ENCODE data around the gene DDX21.

DNA sequence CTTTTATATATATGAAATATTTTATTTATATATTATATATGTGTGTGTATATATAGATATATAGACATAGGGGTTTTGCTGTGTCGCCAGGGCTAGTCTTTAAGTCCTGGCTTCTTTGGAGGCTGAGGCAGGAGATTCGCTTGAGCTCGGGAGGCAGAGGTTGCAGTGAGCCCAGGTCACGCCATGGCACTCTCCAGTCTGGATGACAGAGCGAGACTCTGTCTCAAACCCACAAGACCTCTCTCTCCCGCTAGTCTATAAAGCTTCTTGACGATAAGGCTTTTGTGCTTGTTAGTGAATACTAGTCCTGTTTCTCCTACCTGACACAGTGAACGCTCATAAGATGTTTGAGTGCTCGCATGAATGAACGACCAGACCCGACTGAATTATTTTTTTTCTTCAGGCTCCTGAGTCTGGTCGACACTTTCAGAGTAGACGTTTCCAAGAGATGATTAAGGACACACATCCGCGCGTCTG lies 577 bp upstream of the DDX21 start:
- TF ChIP-seq, protein P1, sequence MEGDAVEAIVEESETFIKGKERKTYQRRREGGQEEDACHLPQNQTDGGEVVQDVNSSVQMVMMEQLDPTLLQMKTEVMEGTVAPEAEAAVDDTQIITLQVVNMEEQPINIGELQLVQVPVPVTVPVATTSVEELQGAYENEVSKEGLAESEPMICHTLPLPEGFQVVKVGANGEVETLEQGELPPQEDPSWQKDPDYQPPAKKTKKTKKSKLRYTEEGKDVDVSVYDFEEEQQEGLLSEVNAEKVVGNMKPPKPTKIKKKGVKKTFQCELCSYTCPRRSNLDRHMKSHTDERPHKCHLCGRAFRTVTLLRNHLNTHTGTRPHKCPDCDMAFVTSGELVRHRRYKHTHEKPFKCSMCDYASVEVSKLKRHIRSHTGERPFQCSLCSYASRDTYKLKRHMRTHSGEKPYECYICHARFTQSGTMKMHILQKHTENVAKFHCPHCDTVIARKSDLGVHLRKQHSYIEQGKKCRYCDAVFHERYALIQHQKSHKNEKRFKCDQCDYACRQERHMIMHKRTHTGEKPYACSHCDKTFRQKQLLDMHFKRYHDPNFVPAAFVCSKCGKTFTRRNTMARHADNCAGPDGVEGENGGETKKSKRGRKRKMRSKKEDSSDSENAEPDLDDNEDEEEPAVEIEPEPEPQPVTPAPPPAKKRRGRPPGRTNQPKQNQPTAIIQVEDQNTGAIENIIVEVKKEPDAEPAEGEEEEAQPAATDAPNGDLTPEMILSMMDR (IDR thresholded peaks at IDR 0.05), result no peak
- no peak for TF ChIP-seq POLR2A (IDR thresholded peaks at IDR 0.05)

Data from stomach (tissue), 4 donors.